Measurements from ENCODE around the gene MATN1.

The MATN1 gene

DNA sequence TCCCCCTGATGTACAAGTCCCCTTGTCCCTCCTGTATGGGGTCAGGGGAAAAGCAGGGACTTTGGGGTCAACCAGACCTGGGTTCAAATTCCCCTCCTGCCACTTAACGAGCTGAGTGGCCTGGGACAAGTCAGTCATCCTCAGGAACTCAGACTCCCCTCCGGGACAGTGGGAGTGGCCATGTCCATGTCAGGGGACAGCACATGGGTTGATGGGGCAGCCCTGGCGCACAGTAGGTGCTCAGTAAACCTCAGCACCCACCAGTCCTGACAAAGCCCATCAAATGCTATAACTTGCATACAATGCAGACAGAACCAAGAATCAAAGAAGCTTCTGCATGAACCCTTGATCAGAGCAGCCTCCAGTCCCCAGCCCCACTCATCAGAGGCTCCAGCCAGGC is 30.0 kb downstream of the MATN1 start:
- no peaks in the 10 kb centered on the region for H3K36me3 ChIP-seq (ENCODE audit: insufficient read depth, low read length)
- no peaks in the 10 kb centered on the region for H3K4me1 ChIP-seq (ENCODE audit: insufficient read depth, low read length, severe bottlenecking)
- no peak overlapping the region for H3K4me2 ChIP-seq (ENCODE audit: low read length)
- no peak overlapping the region for H3K4me3 ChIP-seq (ENCODE audit: low read depth, low read length, poor library complexity, severe bottlenecking)
- H2AFZ ChIP-seq (ENCODE audit: low read length) = no peak overlapping the region
- no peak overlapping the region for H3K9ac ChIP-seq (ENCODE audit: low read length)
- no peaks in the 10 kb centered on the region for H3F3A ChIP-seq (ENCODE audit: insufficient read depth, low read length)
- no peaks in the 10 kb centered on the region for H3K79me2 ChIP-seq (ENCODE audit: insufficient read depth, low read length)
- H3K27me3 ChIP-seq (ENCODE audit: insufficient read depth, low read length) = no peaks in the 10 kb centered on the region
- TF ChIP-seq, protein P1, sequence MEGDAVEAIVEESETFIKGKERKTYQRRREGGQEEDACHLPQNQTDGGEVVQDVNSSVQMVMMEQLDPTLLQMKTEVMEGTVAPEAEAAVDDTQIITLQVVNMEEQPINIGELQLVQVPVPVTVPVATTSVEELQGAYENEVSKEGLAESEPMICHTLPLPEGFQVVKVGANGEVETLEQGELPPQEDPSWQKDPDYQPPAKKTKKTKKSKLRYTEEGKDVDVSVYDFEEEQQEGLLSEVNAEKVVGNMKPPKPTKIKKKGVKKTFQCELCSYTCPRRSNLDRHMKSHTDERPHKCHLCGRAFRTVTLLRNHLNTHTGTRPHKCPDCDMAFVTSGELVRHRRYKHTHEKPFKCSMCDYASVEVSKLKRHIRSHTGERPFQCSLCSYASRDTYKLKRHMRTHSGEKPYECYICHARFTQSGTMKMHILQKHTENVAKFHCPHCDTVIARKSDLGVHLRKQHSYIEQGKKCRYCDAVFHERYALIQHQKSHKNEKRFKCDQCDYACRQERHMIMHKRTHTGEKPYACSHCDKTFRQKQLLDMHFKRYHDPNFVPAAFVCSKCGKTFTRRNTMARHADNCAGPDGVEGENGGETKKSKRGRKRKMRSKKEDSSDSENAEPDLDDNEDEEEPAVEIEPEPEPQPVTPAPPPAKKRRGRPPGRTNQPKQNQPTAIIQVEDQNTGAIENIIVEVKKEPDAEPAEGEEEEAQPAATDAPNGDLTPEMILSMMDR (IDR thresholded peaks at IDR 0.05; ENCODE audit: low read length) = no peak
- TF ChIP-seq EZH2 (IDR thresholded peaks at IDR 0.05; ENCODE audit: borderline replicate concordance, low read length) = no peak
- H3K27ac ChIP-seq (ENCODE audit: low read depth, low read length, poor library complexity, severe bottlenecking) = no peak overlapping the region
- H3K9me2 ChIP-seq (ENCODE audit: low read depth, low read length) = no peaks in the 10 kb centered on the region
- H4K20me1 ChIP-seq (ENCODE audit: insufficient read depth, low read length) = no peaks in the 10 kb centered on the region
- no peaks in the 10 kb centered on the region for H3K9me3 ChIP-seq (ENCODE audit: low read length)

DNA sequence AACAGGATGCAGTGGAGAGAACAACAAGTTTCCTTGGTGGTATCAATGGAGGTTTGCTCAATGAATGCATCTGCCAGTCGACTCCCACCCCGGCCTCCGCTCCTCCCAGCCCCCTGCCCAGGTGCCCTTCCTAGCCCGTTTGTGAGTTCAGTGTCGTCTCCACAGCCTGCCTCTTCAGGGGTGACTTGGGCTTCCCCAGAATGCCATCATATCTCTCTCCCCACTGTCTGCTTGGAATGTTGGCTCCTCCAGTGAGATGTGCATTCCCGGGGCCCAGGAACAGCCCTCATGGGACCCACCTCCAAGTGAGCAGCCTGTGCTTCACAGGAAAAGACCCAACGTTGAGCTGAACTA is 30.5 kb downstream of the MATN1 start:
- no peaks in the 10 kb centered on the region; the same call in 1 of the 2 replicates for H3K27me3 ChIP-seq (ENCODE audit: insufficient read depth, low read length)
- no peak overlapping the region for H3K27ac ChIP-seq (ENCODE audit: low read depth, low read length, poor library complexity, severe bottlenecking)
- no peaks in the 10 kb centered on the region for H4K20me1 ChIP-seq (ENCODE audit: insufficient read depth, low read length)
- no peaks in the 10 kb centered on the region for H3K4me1 ChIP-seq (ENCODE audit: insufficient read depth, low read length, severe bottlenecking)
- no peaks in the 10 kb centered on the region for H3K9me2 ChIP-seq (ENCODE audit: low read depth, low read length)
- H3F3A ChIP-seq (ENCODE audit: insufficient read depth, low read length) = no peaks in the 10 kb centered on the region
- H3K4me3 ChIP-seq (ENCODE audit: low read depth, low read length, poor library complexity, severe bottlenecking) = no peak overlapping the region
- H2AFZ ChIP-seq (ENCODE audit: low read length) = no peak overlapping the region
- H3K9me3 ChIP-seq (ENCODE audit: low read length) = no peaks in the 10 kb centered on the region
- no peak for TF ChIP-seq EZH2 (IDR thresholded peaks at IDR 0.05; ENCODE audit: borderline replicate concordance, low read length)
- TF ChIP-seq, protein P1 (IDR thresholded peaks at IDR 0.05; ENCODE audit: low read length) = no peak
- no peak overlapping the region for H3K4me2 ChIP-seq (ENCODE audit: low read length)
- H3K79me2 ChIP-seq (ENCODE audit: insufficient read depth, low read length) = no peaks in the 10 kb centered on the region
- no peak overlapping the region for H3K9ac ChIP-seq (ENCODE audit: low read length)
- no peaks in the 10 kb centered on the region for H3K36me3 ChIP-seq (ENCODE audit: insufficient read depth, low read length)

DNA sequence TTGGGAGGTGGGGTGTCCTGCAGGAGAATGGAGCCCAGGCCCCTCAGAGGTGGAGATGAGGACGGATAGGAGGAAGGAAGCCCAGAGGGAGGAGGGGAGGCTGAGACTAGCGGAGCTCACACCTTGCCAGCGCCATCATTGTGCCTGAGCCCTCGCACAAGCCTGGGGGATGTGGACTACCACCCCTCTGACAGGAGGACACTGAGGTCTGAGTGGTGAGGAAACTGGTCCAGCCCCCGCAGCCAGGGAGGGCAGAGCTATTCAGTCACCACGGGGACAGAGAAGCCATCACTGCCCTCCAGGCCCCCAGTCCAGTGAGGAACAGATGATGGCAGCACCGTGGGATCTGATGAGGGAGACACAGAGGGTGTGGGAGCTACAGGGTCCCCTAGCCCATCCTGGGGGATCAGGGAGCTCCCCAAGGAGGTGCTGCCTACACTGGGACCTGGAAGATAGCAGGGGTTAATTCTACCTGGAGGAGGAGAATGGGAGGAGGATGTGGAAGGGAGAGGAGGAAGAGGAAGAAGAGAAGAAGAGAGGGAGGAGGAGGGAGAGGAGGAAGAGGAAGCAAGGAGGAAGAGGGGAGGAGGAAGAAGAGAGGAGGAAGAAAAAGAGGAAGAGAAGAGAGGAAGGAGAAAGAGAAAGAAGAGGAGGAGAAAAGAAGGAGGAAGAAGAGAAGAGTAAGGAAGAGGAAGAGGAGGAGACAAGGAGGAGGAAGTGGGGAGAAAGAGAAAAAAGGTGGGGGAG is 31.0 kb downstream of the MATN1 start:
- H3K36me3 ChIP-seq (ENCODE audit: insufficient read depth, low read length) = no peaks in the 10 kb centered on the region
- no peaks in the 10 kb centered on the region for H3K4me1 ChIP-seq (ENCODE audit: insufficient read depth, low read length, severe bottlenecking)
- no peaks in the 10 kb centered on the region for H3K9me3 ChIP-seq (ENCODE audit: low read length)
- H4K20me1 ChIP-seq (ENCODE audit: insufficient read depth, low read length) = no peaks in the 10 kb centered on the region
- H3K79me2 ChIP-seq (ENCODE audit: insufficient read depth, low read length) = no peaks in the 10 kb centered on the region
- H3K27me3 ChIP-seq (ENCODE audit: insufficient read depth, low read length) = peaks cover 5% of the 10 kb centered on the region; the same call in 1 of the 2 replicates
- H3K4me2 ChIP-seq (ENCODE audit: low read length) = no peak overlapping the region
- H3K9ac ChIP-seq (ENCODE audit: low read length) = no peak overlapping the region
- TF ChIP-seq, protein P1 (IDR thresholded peaks at IDR 0.05; ENCODE audit: low read length) = no peak
- TF ChIP-seq EZH2 (IDR thresholded peaks at IDR 0.05; ENCODE audit: borderline replicate concordance, low read length) = no peak
- H3K27ac ChIP-seq (ENCODE audit: low read depth, low read length, poor library complexity, severe bottlenecking) = no peak overlapping the region
- H3K4me3 ChIP-seq (ENCODE audit: low read depth, low read length, poor library complexity, severe bottlenecking) = no peak overlapping the region
- no peaks in the 10 kb centered on the region for H3F3A ChIP-seq (ENCODE audit: insufficient read depth, low read length)
- H3K9me2 ChIP-seq (ENCODE audit: low read depth, low read length) = no peaks in the 10 kb centered on the region
- H2AFZ ChIP-seq (ENCODE audit: low read length) = no peak overlapping the region
